ENCODE results near the gene MAL. TPM values are rescaled to one million over a fixed set of nuclear protein-coding genes. Genes with fewer than 3 reads are reported as not detected.

The MAL gene
- total and polyA plus RNA-seq, 2 of the 8 experiments (the other 6 are each of a cell fraction or from before 2014, with no cell fraction given) = not detected

DNA sequence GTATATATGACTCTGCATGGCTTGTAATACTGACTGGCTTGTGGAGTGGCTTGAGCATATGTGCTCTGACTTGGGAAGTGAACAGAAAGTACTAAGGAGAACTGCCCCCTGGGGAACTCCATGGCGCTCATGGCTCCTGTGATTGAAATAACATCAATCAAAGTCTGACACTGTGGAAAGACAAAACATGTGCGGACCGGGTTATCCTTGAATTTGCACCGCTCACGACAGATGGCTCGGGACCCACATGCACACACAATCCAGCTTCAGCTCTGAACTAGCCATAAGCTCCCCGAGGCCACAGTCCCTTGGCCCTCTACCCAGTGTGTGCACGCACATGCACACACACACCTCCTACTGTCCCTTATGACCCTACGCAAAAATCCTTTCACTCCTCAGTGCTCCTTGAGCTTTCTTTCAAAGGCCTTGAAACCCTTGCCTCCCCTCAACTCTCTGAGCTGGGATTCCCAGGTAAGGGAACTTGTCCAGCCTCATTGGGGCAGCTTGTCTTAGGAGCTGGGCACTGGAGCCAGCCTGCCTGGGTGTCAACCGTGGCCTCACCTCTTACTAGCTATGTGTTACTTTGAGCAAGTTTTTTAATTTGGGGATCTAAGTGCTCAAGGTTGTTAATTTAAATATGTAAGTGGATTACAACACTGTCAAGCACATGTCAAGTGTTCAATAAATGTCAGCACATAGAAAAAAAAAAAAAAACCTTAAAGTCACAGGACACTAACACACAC lies 52.5 kb downstream of the MAL start:
- Histone ChIP-seq H4K20me1 (replicated peaks in 1 of 2; ENCODE audit: control insufficient read depth in 1 of 2, insufficient read depth in 2 of 2, low read length in 2 of 2) (no peaks in the 10 kb centered on the region), H3K9me3 (ENCODE audit: insufficient read depth in 2 of 2, low read depth in 1 of 2, low read length in 1 of 2) (peaks cover 0 to 22% of the 10 kb centered on the region in 2 experiments; a peak in 2 of 4 replicates), H3K18ac (ENCODE audit: extremely low read depth, low read length) (no peak overlapping the region), H3K23me2 (ENCODE audit: low read depth, low read length) (0 out of 2 replicates have a peak, but pooled peaks cover 4% of the 10 kb centered on the region), H2BK15ac (ENCODE audit: low read length) (0 out of 2 replicates have a peak overlapping the region, but pooled peaks have one; percentile 18), H3K4me1 (replicated peaks in 1 of 4; ENCODE audit: control insufficient read depth in 3 of 4, insufficient read depth in 4 of 4, low read length in 3 of 4) (peaks cover 0 to 8% (median 4%) of the 10 kb centered on the region in 4 experiments; a peak in 5 of 7 replicates), H4K91ac (replicated peaks; ENCODE audit: insufficient read length, low read length) (peak overlapping the region; percentile 66), H4K8ac (ENCODE audit: extremely low read depth, insufficient read depth, low read length) (no peak overlapping the region), H2AFZ (ENCODE audit: low read length) (0 out of 2 replicates have a peak overlapping the region, but pooled peaks have one; percentile 17), H3K4me3 (ENCODE audit: extremely low read depth in 1 of 4, insufficient read depth in 2 of 4, low read depth in 3 of 4, low read length in 4 of 4) (no peak overlapping the region), H2AK5ac (ENCODE audit: low read depth, low read length) (peak overlapping the region; percentile 58; the same call in 1 of the 2 replicates), H3K4ac (replicated peaks; ENCODE audit: insufficient read length, low read depth, low read length) (no peak overlapping the region), H3K4me2 (ENCODE audit: insufficient read depth in 1 of 2, low read depth in 2 of 2, low read length in 2 of 2) (peak overlapping the region in 1 of 2 experiments; percentile 10; a peak in 1 of 4 replicates), H3K56ac (replicated peaks; ENCODE audit: insufficient read length, low read depth, low read length) (no peak overlapping the region), H3K14ac (ENCODE audit: insufficient read length) (no peak overlapping the region), H2BK12ac (ENCODE audit: low read depth, low read length) (no peak overlapping the region), H3K79me2 (ENCODE audit: control insufficient read depth in 1 of 2, insufficient read depth in 2 of 2, low read length in 2 of 2) (no peaks in the 10 kb centered on the region), H2BK120ac (replicated peaks; ENCODE audit: low read depth, low read length) (no peak overlapping the region), H3K27me3 (replicated peaks in 1 of 4; ENCODE audit: control insufficient read depth in 3 of 4, extremely low read depth in 1 of 4, insufficient read depth in 3 of 4, low read length in 3 of 4) (peaks cover 0 to 15% (median 12%) of the 10 kb centered on the region in 4 experiments; a peak in 4 of 7 replicates), H3K9ac (replicated peaks in 1 of 4; ENCODE audit: extremely low read depth in 1 of 4, low read depth in 3 of 4, low read length in 3 of 4) (no peak overlapping the region), H3K79me1 (ENCODE audit: low read depth, low read length) (no peaks in the 10 kb centered on the region), H2BK20ac (ENCODE audit: low read length) (no peak overlapping the region), H2BK5ac (ENCODE audit: low read depth, low read length) (no peak overlapping the region), H4K5ac (ENCODE audit: insufficient read length, low read depth, low read length) (no peak overlapping the region), H3K27ac (ENCODE audit: low read depth, low read length) (no peak overlapping the region), H3K23ac (ENCODE audit: insufficient read length) (no peak overlapping the region), H3K36me3 (ENCODE audit: control insufficient read depth in 2 of 4, insufficient read depth in 4 of 4, low read length in 3 of 4) (no peaks in the 10 kb centered on the region)
- 89% methylated on average over 10 of the region's 10 CpGs; no CpG with 5 or more reads in 1 of the 2 experiments for WGBS, 2 experiments (ENCODE audit: extremely low coverage in 1 of 2, insufficient coverage in 1 of 2, insufficient read length in 1 of 2, insufficient replicate concordance in 2 of 2, low coverage in 1 of 2, low lambda C conversion rate in 2 of 2, missing lambda C conversion rate in 1 of 2)
- ChIA-PET POLR2A (ENCODE audit: partially characterized antibody) (interaction anchor here (0.5 to 3.0 kb wide), 2 partner anchors 40 to 43 kb away, joined by 4 to 13 read pairs; partner anchors contain the start of gene MRPS5), CTCF (ENCODE audit: partially characterized antibody) (interaction anchor here (0.6 to 4.6 kb wide), 13 partner anchors 11 to 120 kb away, joined by 3 to 40 read pairs (median 6); no protein-coding TSS in a partner anchor)
- FAIRE-seq = no peak
- DNase-seq (ENCODE audit: low read depth in 1 of 2, low spot score in 2 of 2) = no peak
- no peak for TF ChIP-seq CHD2 (IDR thresholded peaks at IDR 0.05; ENCODE audit: low read length)
- no peak for TF ChIP-seq CBX8 (IDR thresholded peaks at IDR 0.05; ENCODE audit: borderline replicate concordance, low read depth, low read length)
- TF ChIP-seq TCF12 (IDR thresholded peaks at IDR 0.05; ENCODE audit: low read depth, low read length) = no peak
- TF ChIP-seq KDM5A (IDR thresholded peaks at IDR 0.05; ENCODE audit: low read length) = no peak
- TF ChIP-seq SIRT6 (IDR thresholded peaks at IDR 0.05; ENCODE audit: low read length) = no peak
- TF ChIP-seq TBP (IDR thresholded peaks at IDR 0.05; ENCODE audit: low read depth, low read length) = no peak
- no peak for TF ChIP-seq POLR2AphosphoS5 (IDR thresholded peaks at IDR 0.05; ENCODE audit: low read depth, low read length)
- no peak for TF ChIP-seq CREB1 (IDR thresholded peaks at IDR 0.05)
- TF ChIP-seq RFX5 (IDR thresholded peaks at IDR 0.05; ENCODE audit: borderline replicate concordance, low read depth, low read length) = no peak
- TF ChIP-seq BACH1 (IDR thresholded peaks at IDR 0.05; ENCODE audit: low read length) = no peak
- TF ChIP-seq ASH2L (IDR thresholded peaks at IDR 0.05; ENCODE audit: low read length) = no peak
- no peak for TF ChIP-seq EZH2 (IDR thresholded peaks at IDR 0.05; ENCODE audit: low read depth, low read length, severe bottlenecking)
- TF ChIP-seq PHF8 (conservative IDR thresholded peaks at IDR 0.05; ENCODE audit: low read depth, low read length) = no peak
- TF ChIP-seq ZNF274 (IDR thresholded peaks at IDR 0.05; ENCODE audit: borderline replicate concordance, extremely low read depth, low read length) = no peak

Measured in H1 (cell line).